MM.1S (cell line): Measurements from ENCODE around the gene DDX54.

Experiments used
- DNase-seq: peaks from one replicate; pipeline ENCODE4 v3.0.0-alpha.2; 2015
- H2AFZ ChIP-seq: fragments of 300-600 bp; sonication (generic); 2 replicates; pipeline ENCODE4 v1.6.0; 2016; ENCODE audit warnings: antibody characterized with exemption, low read length
- H3F3A ChIP-seq: fragments of 300-600 bp; sonication (generic); 2 replicates; pipeline ENCODE4 v1.6.1; 2016; ENCODE audit warnings: mild to moderate bottlenecking, antibody characterized with exemption, low read length, moderate library complexity, mixed read lengths; ENCODE audit not compliant: insufficient read depth
- H3K27ac ChIP-seq: fragments of 300-600 bp; sonication (generic); 2 replicates; pipeline ENCODE4 v1.5.1; 2016; ENCODE audit warnings: mild to moderate bottlenecking, low read length
- H3K27me3 ChIP-seq: fragments of 300-600 bp; sonication (generic); replicated peaks from 2 replicates; pipeline ENCODE4 v1.6.0; 2016; ENCODE audit warnings: low read length; ENCODE audit not compliant: insufficient read depth
- H3K36me3 ChIP-seq: fragments of 300-600 bp; sonication (generic); replicated peaks from 2 replicates; pipeline ENCODE4 v1.6.1; 2016; ENCODE audit warnings: mild to moderate bottlenecking, low read length, mixed read lengths; ENCODE audit not compliant: insufficient read depth
- H3K4me1 ChIP-seq: fragments of 300-600 bp; sonication (generic); 2 replicates; pipeline ENCODE4 v1.6.1; 2016; ENCODE audit warnings: low read length, mixed read lengths
- H3K4me2 ChIP-seq: fragments of 300-600 bp; sonication (generic); 2 replicates; pipeline ENCODE4 v1.6.0; 2016; ENCODE audit warnings: low read depth, low read length
- H3K4me3 ChIP-seq: fragments of 300-600 bp; sonication (generic); 2 replicates; pipeline ENCODE4 v1.5.1; 2016; ENCODE audit warnings: low read length, mixed read lengths
- H3K79me2 ChIP-seq: fragments of 300-600 bp; sonication (generic); 2 replicates; pipeline ENCODE4 v1.6.1; 2016; ENCODE audit warnings: mixed run types, low read length, mixed read lengths
- H3K9ac ChIP-seq: fragments of 300-600 bp; sonication (generic); 2 replicates; pipeline ENCODE4 v1.6.1; 2016; ENCODE audit warnings: low read length, mixed read lengths
- H3K9me2 ChIP-seq: fragments of 300-600 bp; sonication (generic); replicated peaks from 2 replicates; pipeline ENCODE4 v1.6.1; 2016; ENCODE audit warnings: mild to moderate bottlenecking, low read length, mixed read lengths; ENCODE audit not compliant: insufficient read depth
- H3K9me3 ChIP-seq: fragments of 300-600 bp; sonication (generic); replicated peaks from 2 replicates; pipeline ENCODE4 v1.6.1; 2016; ENCODE audit warnings: mild to moderate bottlenecking, low read length, mixed read lengths; ENCODE audit not compliant: insufficient read depth
- H4K20me1 ChIP-seq: fragments of 300-600 bp; sonication (generic); 2 replicates; pipeline ENCODE4 v1.6.1; 2016; ENCODE audit warnings: mild to moderate bottlenecking, low read length, moderate library complexity, mixed read lengths; ENCODE audit not compliant: insufficient read depth
- CTCF ChIP-seq: fragments of 300-600 bp; sonication (generic); IDR thresholded peaks from 2 replicates; pipeline ENCODE4 v1.5.1; 2016; ENCODE audit warnings: antibody characterized with exemption, low read length, mixed read lengths
- EZH2 ChIP-seq: fragments of 300-600 bp; sonication (generic); optimal IDR thresholded peaks from 2 replicates; pipeline ENCODE3; 2017; ENCODE audit warnings: low read depth, mild to moderate bottlenecking, antibody characterized with exemption, low read length, mixed read lengths
- EZH2phosphoT487 ChIP-seq: fragments of 300-600 bp; sonication (generic); IDR thresholded peaks from 2 replicates; pipeline ENCODE4 v1.6.1; 2018; ENCODE audit warnings: antibody characterized with exemption, low read length

DDX54 gene

GRCh38 chr12:113115455-113116126 is 69.7 kb downstream of the DDX54 start:
- Histone ChIP-seq H3K9me3 (no peaks in the 10 kb centered on the region), H3F3A (no peaks in the 10 kb centered on the region), H3K27me3 (no peaks in the 10 kb centered on the region), H3K4me1 (no peaks in the 10 kb centered on the region), H3K27ac (no peak overlapping the region), H3K36me3 (no peaks in the 10 kb centered on the region), H3K9me2 (no peaks in the 10 kb centered on the region), H3K4me2 (no peak overlapping the region), H3K4me3 (no peak overlapping the region), H2AFZ (no peak overlapping the region), H3K9ac (no peak overlapping the region), H3K79me2 (no peaks in the 10 kb centered on the region), H4K20me1 (no peaks in the 10 kb centered on the region)
- no peak for TF ChIP-seq EZH2phosphoT487
- TF ChIP-seq EZH2: no peak
- no peak for TF ChIP-seq CTCF
- DNase-seq: no peak

- H3K4me3 ChIP-seq: no peak overlapping the region
- H3K4me1 ChIP-seq: no peaks in the 10 kb centered on the region
- no peak for TF ChIP-seq EZH2
- H3K79me2 ChIP-seq: no peaks in the 10 kb centered on the region
- H3F3A ChIP-seq: no peaks in the 10 kb centered on the region
- no peaks in the 10 kb centered on the region for H3K9me2 ChIP-seq
- H3K36me3 ChIP-seq: no peaks in the 10 kb centered on the region
- no peak for DNase-seq
- H3K27ac ChIP-seq: no peak overlapping the region
- H3K9me3 ChIP-seq: no peaks in the 10 kb centered on the region
- no peaks in the 10 kb centered on the region for H4K20me1 ChIP-seq
- H3K9ac ChIP-seq: no peak overlapping the region
- H3K27me3 ChIP-seq: no peaks in the 10 kb centered on the region
- H3K4me2 ChIP-seq: no peak overlapping the region
- no peak overlapping the region for H2AFZ ChIP-seq
Measured at GRCh38 chr12:113114447-113115178, 70.7 kb downstream of the DDX54 start.

GRCh38 chr12:113113397-113113796 is 71.9 kb downstream of the DDX54 start:
- Histone ChIP-seq H3F3A (no peaks in the 10 kb centered on the region), H3K79me2 (no peaks in the 10 kb centered on the region), H3K27me3 (no peaks in the 10 kb centered on the region), H3K4me2 (no peak overlapping the region), H3K9me2 (no peaks in the 10 kb centered on the region), H3K9me3 (no peaks in the 10 kb centered on the region), H2AFZ (no peak overlapping the region), H3K4me1 (no peaks in the 10 kb centered on the region), H3K36me3 (no peaks in the 10 kb centered on the region), H3K9ac (no peak overlapping the region), H3K4me3 (no peak overlapping the region), H3K27ac (no peak overlapping the region), H4K20me1 (no peaks in the 10 kb centered on the region)
- TF ChIP-seq EZH2 (no peak), CTCF (no peak), EZH2phosphoT487 (no peak)
- DNase-seq: no peak
